Measurements from ENCODE around the gene MAGEA9B. TPM values are rescaled to one million over a fixed set of nuclear protein-coding genes. Genes with fewer than 3 reads are reported as not detected.

Gene MAGEA9B
- total and polyA plus RNA-seq, 4 donors: not detected

DNA sequence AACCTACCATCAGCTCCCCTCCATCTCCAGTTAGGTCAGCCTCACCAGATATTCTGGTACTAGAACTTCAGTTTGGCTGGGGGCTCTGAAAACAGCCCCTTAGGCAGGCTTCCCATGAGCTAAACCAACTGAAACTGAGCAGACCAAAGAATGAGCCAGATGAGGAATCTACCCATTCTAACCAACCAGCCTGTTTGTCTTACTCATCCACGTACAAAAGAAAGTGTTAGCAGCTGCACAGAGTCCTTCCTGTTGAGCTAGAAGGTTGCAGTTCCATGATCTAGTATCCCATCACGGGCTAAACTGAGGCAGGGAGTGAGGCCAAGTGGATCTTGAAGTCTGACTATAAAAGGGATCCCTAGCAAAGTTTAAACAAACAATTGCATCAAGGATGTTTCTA is 17.5 kb downstream of the MAGEA9B start:
- no peaks in the 10 kb centered on the region for H3K4me1 ChIP-seq (ENCODE audit: control insufficient read depth in 4 of 4, insufficient read depth in 4 of 4, low read length in 3 of 4)
- no peaks in the 10 kb centered on the region for H3K27me3 ChIP-seq (ENCODE audit: control insufficient read depth in 4 of 4, insufficient read depth in 4 of 4, low read length in 3 of 4)
- H3K36me3 ChIP-seq (ENCODE audit: control insufficient read depth in 4 of 4, insufficient read depth in 3 of 4, low read depth in 1 of 4, low read length in 3 of 4): no peaks in the 10 kb centered on the region
- no peak overlapping the region for H3K4me3 ChIP-seq (ENCODE audit: low read depth in 1 of 3, low read length in 3 of 3)
- no peak for DNase-seq (ENCODE audit: low spot score)
- H3K9me3 ChIP-seq (ENCODE audit: control insufficient read depth in 4 of 4, low read length in 3 of 4): no peaks in the 10 kb centered on the region
- no peak overlapping the region for H3K27ac ChIP-seq (ENCODE audit: low read depth in 1 of 2, low read length in 2 of 2)
- H3K9ac ChIP-seq (ENCODE audit: low read depth in 1 of 2, low read length in 2 of 2): no peak overlapping the region
- 66% methylated on average over 2 of the region's 2 CpGs for WGBS
- TF ChIP-seq HNF4G (IDR thresholded peaks at IDR 0.05): no peak
- no peak for TF ChIP-seq YY1 (IDR thresholded peaks at IDR 0.05)
- TF ChIP-seq JUND (IDR thresholded peaks at IDR 0.05): no peak
- no peak for TF ChIP-seq TAF1 (conservative IDR thresholded peaks at IDR 0.05)
- TF ChIP-seq, protein P1, sequence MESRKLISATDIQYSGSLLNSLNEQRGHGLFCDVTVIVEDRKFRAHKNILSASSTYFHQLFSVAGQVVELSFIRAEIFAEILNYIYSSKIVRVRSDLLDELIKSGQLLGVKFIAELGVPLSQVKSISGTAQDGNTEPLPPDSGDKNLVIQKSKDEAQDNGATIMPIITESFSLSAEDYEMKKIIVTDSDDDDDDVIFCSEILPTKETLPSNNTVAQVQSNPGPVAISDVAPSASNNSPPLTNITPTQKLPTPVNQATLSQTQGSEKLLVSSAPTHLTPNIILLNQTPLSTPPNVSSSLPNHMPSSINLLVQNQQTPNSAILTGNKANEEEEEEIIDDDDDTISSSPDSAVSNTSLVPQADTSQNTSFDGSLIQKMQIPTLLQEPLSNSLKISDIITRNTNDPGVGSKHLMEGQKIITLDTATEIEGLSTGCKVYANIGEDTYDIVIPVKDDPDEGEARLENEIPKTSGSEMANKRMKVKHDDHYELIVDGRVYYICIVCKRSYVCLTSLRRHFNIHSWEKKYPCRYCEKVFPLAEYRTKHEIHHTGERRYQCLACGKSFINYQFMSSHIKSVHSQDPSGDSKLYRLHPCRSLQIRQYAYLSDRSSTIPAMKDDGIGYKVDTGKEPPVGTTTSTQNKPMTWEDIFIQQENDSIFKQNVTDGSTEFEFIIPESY (IDR thresholded peaks at IDR 0.05): no peak
- TF ChIP-seq EGR1 (IDR thresholded peaks at IDR 0.05; ENCODE audit: low read depth in 2 of 2): no peak
- TF ChIP-seq, protein P2, sequence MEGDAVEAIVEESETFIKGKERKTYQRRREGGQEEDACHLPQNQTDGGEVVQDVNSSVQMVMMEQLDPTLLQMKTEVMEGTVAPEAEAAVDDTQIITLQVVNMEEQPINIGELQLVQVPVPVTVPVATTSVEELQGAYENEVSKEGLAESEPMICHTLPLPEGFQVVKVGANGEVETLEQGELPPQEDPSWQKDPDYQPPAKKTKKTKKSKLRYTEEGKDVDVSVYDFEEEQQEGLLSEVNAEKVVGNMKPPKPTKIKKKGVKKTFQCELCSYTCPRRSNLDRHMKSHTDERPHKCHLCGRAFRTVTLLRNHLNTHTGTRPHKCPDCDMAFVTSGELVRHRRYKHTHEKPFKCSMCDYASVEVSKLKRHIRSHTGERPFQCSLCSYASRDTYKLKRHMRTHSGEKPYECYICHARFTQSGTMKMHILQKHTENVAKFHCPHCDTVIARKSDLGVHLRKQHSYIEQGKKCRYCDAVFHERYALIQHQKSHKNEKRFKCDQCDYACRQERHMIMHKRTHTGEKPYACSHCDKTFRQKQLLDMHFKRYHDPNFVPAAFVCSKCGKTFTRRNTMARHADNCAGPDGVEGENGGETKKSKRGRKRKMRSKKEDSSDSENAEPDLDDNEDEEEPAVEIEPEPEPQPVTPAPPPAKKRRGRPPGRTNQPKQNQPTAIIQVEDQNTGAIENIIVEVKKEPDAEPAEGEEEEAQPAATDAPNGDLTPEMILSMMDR (IDR thresholded peaks at IDR 0.05; ENCODE audit: low read depth, low read length, missing input control): no peak
- TF ChIP-seq GABPA (IDR thresholded peaks at IDR 0.05 in 1 of 2, conservative IDR thresholded peaks at IDR 0.05 in 1 of 2): no peak
- TF ChIP-seq HNF4A (conservative IDR thresholded peaks at IDR 0.05): no peak
- no peak for TF ChIP-seq FOXA2 (IDR thresholded peaks at IDR 0.05)
- no peak for TF ChIP-seq SP1 (IDR thresholded peaks at IDR 0.05)
- TF ChIP-seq NR2F2 (IDR thresholded peaks at IDR 0.05): no peak
- TF ChIP-seq, protein P3, sequence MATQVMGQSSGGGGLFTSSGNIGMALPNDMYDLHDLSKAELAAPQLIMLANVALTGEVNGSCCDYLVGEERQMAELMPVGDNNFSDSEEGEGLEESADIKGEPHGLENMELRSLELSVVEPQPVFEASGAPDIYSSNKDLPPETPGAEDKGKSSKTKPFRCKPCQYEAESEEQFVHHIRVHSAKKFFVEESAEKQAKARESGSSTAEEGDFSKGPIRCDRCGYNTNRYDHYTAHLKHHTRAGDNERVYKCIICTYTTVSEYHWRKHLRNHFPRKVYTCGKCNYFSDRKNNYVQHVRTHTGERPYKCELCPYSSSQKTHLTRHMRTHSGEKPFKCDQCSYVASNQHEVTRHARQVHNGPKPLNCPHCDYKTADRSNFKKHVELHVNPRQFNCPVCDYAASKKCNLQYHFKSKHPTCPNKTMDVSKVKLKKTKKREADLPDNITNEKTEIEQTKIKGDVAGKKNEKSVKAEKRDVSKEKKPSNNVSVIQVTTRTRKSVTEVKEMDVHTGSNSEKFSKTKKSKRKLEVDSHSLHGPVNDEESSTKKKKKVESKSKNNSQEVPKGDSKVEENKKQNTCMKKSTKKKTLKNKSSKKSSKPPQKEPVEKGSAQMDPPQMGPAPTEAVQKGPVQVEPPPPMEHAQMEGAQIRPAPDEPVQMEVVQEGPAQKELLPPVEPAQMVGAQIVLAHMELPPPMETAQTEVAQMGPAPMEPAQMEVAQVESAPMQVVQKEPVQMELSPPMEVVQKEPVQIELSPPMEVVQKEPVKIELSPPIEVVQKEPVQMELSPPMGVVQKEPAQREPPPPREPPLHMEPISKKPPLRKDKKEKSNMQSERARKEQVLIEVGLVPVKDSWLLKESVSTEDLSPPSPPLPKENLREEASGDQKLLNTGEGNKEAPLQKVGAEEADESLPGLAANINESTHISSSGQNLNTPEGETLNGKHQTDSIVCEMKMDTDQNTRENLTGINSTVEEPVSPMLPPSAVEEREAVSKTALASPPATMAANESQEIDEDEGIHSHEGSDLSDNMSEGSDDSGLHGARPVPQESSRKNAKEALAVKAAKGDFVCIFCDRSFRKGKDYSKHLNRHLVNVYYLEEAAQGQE (IDR thresholded peaks at IDR 0.05): no peak
- no peak for TF ChIP-seq FOXA1 (IDR thresholded peaks at IDR 0.05)
- TF ChIP-seq, protein P4, sequence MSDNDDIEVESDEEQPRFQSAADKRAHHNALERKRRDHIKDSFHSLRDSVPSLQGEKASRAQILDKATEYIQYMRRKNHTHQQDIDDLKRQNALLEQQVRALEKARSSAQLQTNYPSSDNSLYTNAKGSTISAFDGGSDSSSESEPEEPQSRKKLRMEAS (IDR thresholded peaks at IDR 0.05): no peak
- TF ChIP-seq, protein P5, sequence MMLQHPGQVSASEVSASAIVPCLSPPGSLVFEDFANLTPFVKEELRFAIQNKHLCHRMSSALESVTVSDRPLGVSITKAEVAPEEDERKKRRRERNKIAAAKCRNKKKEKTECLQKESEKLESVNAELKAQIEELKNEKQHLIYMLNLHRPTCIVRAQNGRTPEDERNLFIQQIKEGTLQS (IDR thresholded peaks at IDR 0.05): no peak
- no peak for TF ChIP-seq RXRA (IDR thresholded peaks at IDR 0.05)

Measured in liver (tissue), 9 donors.